G401 (cell line): ENCODE results near the gene RASL11A. TPM values are rescaled to one million over a fixed set of nuclear protein-coding genes. Genes with fewer than 3 reads are reported as not detected.

Experiments used
- total RNA-seq: library from RNA; depleted of rRNA; stranded (reverse); fragments of >200 nt; shearing (Covaris generic); gene quantifications from 2 replicates; pipeline ENCODE4 v1.2.3, GENCODE V29; 2014; rRNA removed

RASL11A gene
- total RNA-seq, 1 experiment from 2014 or later = 5.8 TPM

Other genes starting within 250 kb of the RASL11A start
- gene USP12, start 99.0 kb upstream of the RASL11A start, total RNA-seq = 7.0 and 13.6 TPM in 2 replicates
- gene RPL21, start 19.3 kb upstream of the RASL11A start, total RNA-seq = 1,415 and 1,774 TPM in 2 replicates
- gene GTF3A, start 153.8 kb downstream of the RASL11A start, total RNA-seq = 189 and 243 TPM in 2 replicates
- gene MTIF3, start 179.7 kb downstream of the RASL11A start, total RNA-seq = 35.3 and 71.5 TPM in 2 replicates